Astrocyte (in vitro differentiated cells and primary cell): ENCODE data around the gene UQCC2. TPM values are rescaled to one million over a fixed set of nuclear protein-coding genes. Genes with fewer than 3 reads are reported as not detected.

Experiments used
- DNase-seq: peaks from one replicate; pipeline ENCODE4 v3.0.0-alpha.2; 2010; ENCODE audit warnings: low read depth
- FAIRE-seq: peaks from 2 replicates; lab custom pipeline; 2011; peaks lifted over from hg19 to GRCh38; lab: Jason Lieb, UNC
- H2AFZ ChIP-seq: 2 replicates; pipeline ENCODE4 v1.6.0; 2012; ENCODE audit warnings: low read depth, low read length, inconsistent platforms
- H3K27ac ChIP-seq: 2 replicates; pipeline ENCODE4 v1.5.1; 2011; ENCODE audit warnings: low read depth, low read length, inconsistent platforms
- H3K27me3 ChIP-seq: 2 replicates; pipeline ENCODE4 v1.6.0; 2011; ENCODE audit warnings: low read length, inconsistent platforms; ENCODE audit not compliant: insufficient read depth
- H3K36me3 ChIP-seq: 2 replicates; pipeline ENCODE4 v1.5.1; 2011; ENCODE audit warnings: low read length, inconsistent platforms; ENCODE audit not compliant: insufficient read depth
- H3K4me1 ChIP-seq: 2 replicates; pipeline ENCODE4 v1.5.1; 2011; ENCODE audit warnings: low read length, inconsistent platforms; ENCODE audit not compliant: insufficient read depth
- H3K4me2 ChIP-seq: 2 replicates; pipeline ENCODE4 v1.6.0; 2012; ENCODE audit warnings: low read length, inconsistent platforms
- H3K4me3 ChIP-seq: 2 replicates; pipeline ENCODE4 v1.5.1; 2011; ENCODE audit warnings: low read depth, mild to moderate bottlenecking, low read length, inconsistent platforms; ENCODE audit not compliant: insufficient read depth
- H3K79me2 ChIP-seq: 2 replicates; pipeline ENCODE4 v1.6.0; 2012; ENCODE audit warnings: mild to moderate bottlenecking, low read length, inconsistent platforms; ENCODE audit not compliant: insufficient read depth
- H3K9ac ChIP-seq: 2 replicates; pipeline ENCODE4 v1.6.0; 2012; ENCODE audit warnings: mild to moderate bottlenecking, low read length, inconsistent platforms
- H3K9me3 ChIP-seq: 2 replicates; pipeline ENCODE4 v1.5.1; 2012; ENCODE audit warnings: low read depth, mild to moderate bottlenecking, low read length, inconsistent platforms; ENCODE audit not compliant: insufficient read depth
- H4K20me1 ChIP-seq: 2 replicates; pipeline ENCODE4 v1.6.0; 2012; ENCODE audit warnings: low read length, inconsistent platforms; ENCODE audit not compliant: insufficient read depth
- H3K27ac Mint-ChIP-seq: one replicate; pipeline ENCODE4 v1.8.0; 2021; ENCODE audit warnings: mild to moderate bottlenecking, mixed read lengths; ENCODE audit not compliant: unreplicated experiment
- H3K27me3 Mint-ChIP-seq: one replicate; pipeline ENCODE4 v1.8.0; 2021; ENCODE audit warnings: low read depth, mixed read lengths; ENCODE audit not compliant: unreplicated experiment
- H3K36me3 Mint-ChIP-seq: one replicate; pipeline ENCODE4 v1.8.0; 2021; ENCODE audit warnings: low read depth, mixed read lengths; ENCODE audit not compliant: unreplicated experiment
- H3K4me1 Mint-ChIP-seq: one replicate; pipeline ENCODE4 v1.8.0; 2021; ENCODE audit warnings: low read depth, mixed read lengths; ENCODE audit not compliant: unreplicated experiment
- H3K4me3 Mint-ChIP-seq: one replicate; pipeline ENCODE4 v1.8.0; 2021; ENCODE audit warnings: mild to moderate bottlenecking, moderate library complexity, mixed read lengths; ENCODE audit not compliant: unreplicated experiment
- H3K9me3 Mint-ChIP-seq: one replicate; pipeline ENCODE4 v1.8.0; 2021; ENCODE audit warnings: mild to moderate bottlenecking, mixed read lengths; ENCODE audit not compliant: unreplicated experiment
- CTCF ChIP-seq: IDR thresholded peaks from 2 replicates; pipeline ENCODE4 v1.5.1; 2011; ENCODE audit warnings: low read depth, mild to moderate bottlenecking, inconsistent platforms, low read length, moderate library complexity; ENCODE audit not compliant: insufficient read depth
- EZH2 ChIP-seq: IDR thresholded peaks from 2 replicates; pipeline ENCODE4 v1.6.1; 2012; ENCODE audit warnings: mild to moderate bottlenecking, low read length, inconsistent platforms; ENCODE audit not compliant: insufficient read depth
- total RNA-seq: library from RNA; stranded (reverse); gene quantifications from 2 replicates; pipeline ENCODE4 v1.2.1, GENCODE V29; 2021

UQCC2 gene
- total RNA-seq, 1 donor from 2014 or later = 70.2 TPM

GRCh38 chr6:33727932-33728331 lies 16.4 kb upstream of the UQCC2 start:
- Histone ChIP-seq H3K27me3 (peaks cover 33% of the 10 kb centered on the region), H3K4me3 (no peak overlapping the region), H3K9me3 (no peaks in the 10 kb centered on the region), H4K20me1 (no peaks in the 10 kb centered on the region), H3K27ac (no peak overlapping the region), H2AFZ (no peak overlapping the region), H3K9ac (no peak overlapping the region), H3K36me3 (no peaks in the 10 kb centered on the region), H3K4me1 (no peaks in the 10 kb centered on the region), H3K4me2 (no peak overlapping the region), H3K79me2 (no peaks in the 10 kb centered on the region)
- Mint-ChIP-seq H3K4me1 (peaks cover 13% of the 10 kb centered on the region), H3K27me3 (peaks cover 39% of the 10 kb centered on the region), H3K27ac (no peak overlapping the region), H3K4me3 (no peak overlapping the region), H3K9me3 (peaks cover 2% of the 10 kb centered on the region), H3K36me3 (peaks cover 3% of the 10 kb centered on the region)
- TF ChIP-seq EZH2 (no peak), CTCF (no peak)
- no peak for FAIRE-seq
- DNase-seq = no peak

- no peak overlapping the region for H3K27ac Mint-ChIP-seq
- Histone ChIP-seq H3K27ac (no peak overlapping the region), H3K27me3 (peaks cover 41% of the 10 kb centered on the region), H3K4me3 (no peak overlapping the region), H4K20me1 (no peaks in the 10 kb centered on the region), H2AFZ (no peak overlapping the region), H3K79me2 (no peaks in the 10 kb centered on the region), H3K9me3 (no peaks in the 10 kb centered on the region), H3K36me3 (no peaks in the 10 kb centered on the region), H3K4me2 (no peak overlapping the region), H3K9ac (no peak overlapping the region), H3K4me1 (no peaks in the 10 kb centered on the region)
- FAIRE-seq (no peak), DNase-seq (no peak)
- peaks cover 4% of the 10 kb centered on the region for H3K36me3 Mint-ChIP-seq
- no peak overlapping the region for H3K4me3 Mint-ChIP-seq
- peaks cover 46% of the 10 kb centered on the region for H3K27me3 Mint-ChIP-seq
- H3K4me1 Mint-ChIP-seq = peaks cover 7% of the 10 kb centered on the region
- peaks cover 2% of the 10 kb centered on the region for H3K9me3 Mint-ChIP-seq
- TF ChIP-seq EZH2 = no peak
- no peak for TF ChIP-seq CTCF
Measured at GRCh38 chr6:33727126-33727525, 15.6 kb upstream of the UQCC2 start.

GRCh38 chr6:33726696-33727095 lies 15.2 kb upstream of the UQCC2 start:
- H3K4me3 ChIP-seq = no peak overlapping the region
- H3K9me3 Mint-ChIP-seq = peaks cover 2% of the 10 kb centered on the region
- H3K27ac ChIP-seq = no peak overlapping the region
- H3K4me1 ChIP-seq = no peaks in the 10 kb centered on the region
- DNase-seq (no peak), FAIRE-seq (no peak)
- no peak overlapping the region for H3K27ac Mint-ChIP-seq
- H3K79me2 ChIP-seq = no peaks in the 10 kb centered on the region
- H3K36me3 Mint-ChIP-seq = peaks cover 4% of the 10 kb centered on the region
- H2AFZ ChIP-seq = no peak overlapping the region
- H3K27me3 Mint-ChIP-seq = peaks cover 46% of the 10 kb centered on the region
- peaks cover 5% of the 10 kb centered on the region for H3K4me1 Mint-ChIP-seq
- H3K36me3 ChIP-seq = no peaks in the 10 kb centered on the region
- H3K9ac ChIP-seq = no peak overlapping the region
- no peak overlapping the region for H3K4me3 Mint-ChIP-seq
- TF ChIP-seq EZH2 = no peak
- no peak for TF ChIP-seq CTCF
- peaks cover 41% of the 10 kb centered on the region for H3K27me3 ChIP-seq
- H3K4me2 ChIP-seq = no peak overlapping the region
- no peaks in the 10 kb centered on the region for H4K20me1 ChIP-seq
- no peaks in the 10 kb centered on the region for H3K9me3 ChIP-seq
